DMS114 treated with DMSO at 0.1 percent for 48 hours (cell line): ENCODE data around the gene TNIP3.

Source experiments
- DNase-seq: peaks from one replicate; lab custom pipeline; 2025; ENCODE audit not compliant: unreplicated experiment; lab: John Stamatoyannopoulos, UW

The TNIP3 gene

DNA sequence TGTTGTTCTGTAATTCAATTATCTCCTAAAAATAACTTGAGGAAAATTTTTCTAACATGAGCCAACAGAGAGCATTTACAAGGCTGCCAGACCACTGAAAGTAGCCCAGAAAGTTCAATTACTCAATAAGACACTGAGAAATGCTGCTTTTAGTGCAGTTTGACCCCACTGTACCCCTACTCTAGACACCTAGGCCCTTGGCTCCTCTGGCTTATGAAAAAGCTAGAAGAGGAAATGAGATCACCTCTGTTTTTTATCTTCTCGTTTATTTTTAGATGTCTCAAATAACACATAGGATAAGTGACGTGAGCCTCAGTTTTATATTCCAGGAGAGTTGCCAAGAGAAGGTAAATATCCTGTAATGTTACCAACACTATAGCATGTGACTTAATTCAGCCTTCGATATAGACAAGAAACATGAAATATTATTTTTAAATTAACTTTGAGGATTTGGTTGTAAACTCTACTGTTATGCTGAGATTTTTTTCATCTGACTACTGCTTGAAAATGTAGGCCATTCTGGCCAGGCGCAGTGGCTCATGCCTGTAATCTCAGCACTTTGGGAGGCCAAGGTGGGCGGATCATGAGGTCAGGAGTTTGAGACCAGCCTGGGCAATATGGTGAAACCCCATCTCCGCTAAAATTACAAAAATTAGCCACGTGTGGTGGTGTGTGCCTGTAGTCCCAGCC is 24.4 kb downstream of the TNIP3 start:
- no peak for DNase-seq

DNA sequence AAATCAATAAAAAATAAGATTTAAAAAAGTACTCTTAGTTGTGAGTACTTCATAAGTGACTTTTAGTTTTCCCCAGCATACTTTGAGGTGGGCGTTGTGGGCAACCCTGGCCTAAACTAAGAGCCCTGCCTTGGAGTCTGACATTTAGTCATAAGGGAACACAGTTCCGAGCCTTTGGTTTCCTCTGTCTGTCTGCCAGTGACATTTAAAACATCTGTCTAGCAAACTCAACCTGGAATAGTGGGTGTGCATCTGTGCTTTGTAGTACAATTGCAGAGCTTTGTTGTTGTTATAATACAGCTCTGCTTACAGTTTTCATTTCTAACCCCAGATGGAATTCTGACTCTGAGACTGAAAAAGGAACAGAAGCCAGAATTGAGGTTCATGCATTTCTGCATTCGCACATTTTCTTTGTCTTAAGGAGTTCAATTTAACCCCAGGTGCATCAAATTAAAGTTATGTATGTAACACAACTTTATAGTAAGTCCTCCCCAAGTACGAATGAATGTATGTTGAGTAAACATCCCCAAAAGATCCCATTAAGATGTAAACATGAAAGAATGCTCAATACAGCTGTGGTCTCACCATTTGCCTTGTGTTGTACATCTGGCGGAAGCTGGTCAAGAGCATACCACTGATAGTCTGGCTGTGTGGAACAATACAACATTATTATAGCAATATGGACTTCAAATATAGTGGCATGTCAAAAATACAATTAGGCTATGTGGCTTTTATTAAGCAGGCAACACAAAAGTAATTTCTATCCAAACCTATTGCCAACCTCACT is 25.9 kb downstream of the TNIP3 start:
- DNase-seq: no peak

DNA sequence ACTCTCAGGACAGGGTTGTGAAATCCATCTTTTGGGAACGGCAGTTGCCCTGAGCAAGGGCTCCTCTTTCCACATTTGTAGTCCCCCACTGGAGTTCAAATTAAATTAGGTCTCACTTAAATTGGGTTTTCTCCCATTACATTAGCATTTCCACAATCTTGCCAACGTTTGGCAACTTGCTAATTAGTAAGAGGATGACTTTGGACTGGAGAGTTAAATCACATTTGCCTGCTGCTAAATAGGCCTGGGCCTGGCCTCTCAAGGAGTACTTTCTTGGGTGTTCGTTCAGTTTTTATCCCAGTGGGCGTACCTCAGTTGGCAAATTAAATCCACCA is 33.8 kb downstream of the TNIP3 start:
- DNase-seq: no peak

DNA sequence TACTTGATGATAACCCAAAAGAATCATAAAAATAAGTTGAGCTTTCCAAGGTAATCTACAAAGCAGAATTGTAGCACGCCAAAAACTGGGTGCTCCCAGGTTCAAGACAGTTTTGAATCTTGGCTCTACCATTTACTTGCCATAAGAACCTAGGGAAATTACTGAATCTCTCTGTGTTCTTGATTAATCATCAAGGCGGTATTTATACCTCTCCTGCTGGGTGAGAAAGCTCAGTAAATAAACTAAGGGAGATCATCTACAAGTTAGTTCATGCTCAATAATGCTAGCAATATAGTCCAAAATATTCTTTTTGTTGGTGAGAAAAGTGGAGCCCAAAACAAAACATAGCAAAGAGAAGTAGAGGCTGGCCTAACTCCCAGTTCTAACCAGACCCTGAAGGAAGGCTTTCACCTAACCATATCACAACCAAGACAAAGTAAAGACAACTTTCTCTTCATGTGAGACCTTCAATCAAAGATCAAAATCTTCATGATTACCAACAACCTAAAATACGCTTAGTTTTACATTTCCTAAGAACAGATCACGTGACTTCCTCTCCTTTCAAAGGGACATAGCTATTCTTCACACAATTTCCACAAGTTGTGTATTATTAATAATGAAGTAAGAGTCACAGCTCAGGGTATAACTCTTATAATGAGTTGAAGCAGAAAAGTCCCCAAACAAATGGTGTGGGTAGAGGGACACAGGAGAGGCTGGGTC is 34.4 kb downstream of the TNIP3 start:
- no peak for DNase-seq

DNA sequence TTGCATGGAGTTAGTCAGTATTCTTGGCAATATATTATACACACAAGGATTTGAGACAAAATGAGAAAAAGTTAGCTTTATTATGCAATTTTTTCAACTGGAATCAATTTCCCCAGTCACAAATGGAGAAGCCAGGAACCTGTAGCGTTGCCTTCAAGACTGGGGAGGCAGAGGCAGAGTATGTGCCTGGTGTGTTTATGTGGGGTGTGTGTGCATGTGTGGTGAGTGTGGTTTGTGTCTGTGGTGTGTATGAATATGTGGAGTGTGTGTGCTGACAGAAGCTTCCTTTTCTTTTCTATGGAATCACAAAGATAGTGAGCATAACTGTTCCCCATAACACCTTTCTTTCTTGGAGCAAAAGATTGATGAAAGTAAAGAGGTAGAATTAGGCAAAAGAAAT is 37.0 kb downstream of the TNIP3 start:
- no peak for DNase-seq

DNA sequence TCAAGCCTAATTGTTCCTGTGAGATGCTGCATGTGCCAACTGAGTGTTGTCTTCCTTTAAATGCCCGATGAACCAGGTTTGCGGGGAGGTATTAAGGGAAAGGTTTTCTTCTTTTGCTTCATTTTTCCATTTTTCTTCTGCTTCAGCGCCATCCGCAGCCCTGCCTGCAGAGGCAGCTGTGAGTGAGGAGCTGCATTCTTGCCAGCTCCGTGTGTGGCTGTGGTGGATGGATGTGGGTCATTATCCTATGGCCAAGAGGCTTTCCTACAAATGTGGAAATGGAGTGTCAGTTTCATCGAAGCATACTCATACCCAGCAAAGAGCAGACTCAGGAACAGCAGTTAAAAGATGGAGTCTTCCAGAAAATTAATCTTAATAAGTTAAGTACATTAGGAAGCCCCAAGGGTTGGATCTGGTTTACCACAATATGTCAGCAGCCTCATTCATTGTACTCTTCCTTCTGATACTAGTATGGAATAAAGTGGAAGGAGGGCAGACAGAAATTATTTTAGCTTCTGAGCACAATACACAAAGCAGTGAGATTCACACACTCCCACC is 37.6 kb downstream of the TNIP3 start:
- no peak for DNase-seq

DNA sequence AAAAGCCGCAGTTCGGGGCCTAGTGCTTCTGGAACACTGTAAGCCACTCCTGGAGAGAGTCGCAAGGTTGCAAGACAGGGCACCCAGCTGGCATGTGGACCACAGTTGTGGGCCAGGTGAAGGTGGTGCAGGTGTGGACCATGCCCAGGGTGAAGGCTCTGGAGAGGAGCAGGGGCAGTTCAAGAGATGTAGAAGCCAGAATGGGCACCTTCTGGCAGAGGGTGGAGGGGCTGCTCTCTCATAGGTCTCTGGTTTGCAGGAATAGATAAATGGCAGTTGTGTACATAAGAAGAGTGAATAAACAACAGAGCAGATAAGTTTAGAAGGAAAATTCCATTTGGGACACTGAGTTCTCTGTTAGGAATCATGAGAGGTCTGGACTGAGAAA is 38.6 kb downstream of the TNIP3 start:
- DNase-seq: no peak

DNA sequence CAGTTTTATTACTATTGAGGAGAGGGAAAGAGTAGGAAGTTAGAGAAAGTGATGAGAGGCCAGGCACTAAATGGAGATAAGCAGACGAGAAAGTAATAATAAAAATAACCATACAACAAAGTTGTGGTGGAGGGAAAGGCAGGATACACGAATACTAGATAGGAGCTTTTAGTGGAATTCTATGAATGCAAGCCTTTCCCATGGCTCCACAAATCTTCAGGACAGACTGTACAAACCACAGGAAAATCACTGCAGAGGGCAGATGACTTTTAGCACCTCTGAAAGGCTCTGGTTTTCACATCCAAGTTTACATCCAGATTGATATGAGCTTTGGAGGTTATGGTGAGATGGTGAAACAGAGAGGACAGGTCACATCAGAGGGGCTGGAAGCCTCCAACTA is 41.5 kb downstream of the TNIP3 start:
- no peak for DNase-seq

DNA sequence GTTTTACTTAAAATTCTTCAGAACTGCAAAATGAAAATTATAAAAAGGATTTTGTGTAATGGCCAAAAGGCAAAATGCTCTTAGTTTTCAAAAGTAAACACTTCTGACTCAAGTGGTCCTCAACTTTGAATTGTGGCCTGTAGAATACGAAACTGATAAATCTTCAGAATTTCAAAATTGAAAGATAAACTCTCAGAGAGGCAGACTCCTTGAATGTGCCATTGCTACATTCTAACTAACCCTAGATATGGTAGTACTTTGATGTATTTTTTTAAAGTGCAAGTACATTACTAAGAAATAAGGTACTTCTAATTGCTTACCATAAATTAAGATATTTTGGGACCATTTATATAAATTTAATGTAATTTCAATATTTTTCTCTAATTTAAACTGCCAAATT is 44.4 kb downstream of the TNIP3 start:
- no peak for DNase-seq

DNA sequence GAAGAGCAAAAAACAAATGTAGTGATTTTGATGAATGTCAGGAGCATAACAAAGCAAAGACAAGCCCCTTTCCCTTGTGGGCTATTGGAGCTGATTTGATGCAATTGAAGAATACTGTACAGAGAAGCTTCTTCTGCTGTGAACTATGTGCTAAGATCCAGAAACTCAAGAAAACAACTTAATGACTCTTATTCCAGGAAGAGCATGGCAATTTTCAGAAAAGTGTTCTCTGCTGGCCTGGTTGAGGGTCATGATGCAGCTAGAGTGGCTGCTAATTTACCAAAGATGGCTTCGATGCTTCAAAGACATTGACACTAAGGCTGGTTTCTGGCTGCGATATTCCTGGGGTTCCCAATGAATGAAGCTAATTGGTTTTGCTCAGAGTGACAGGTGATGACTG is 45.8 kb downstream of the TNIP3 start:
- no peak for DNase-seq

DNA sequence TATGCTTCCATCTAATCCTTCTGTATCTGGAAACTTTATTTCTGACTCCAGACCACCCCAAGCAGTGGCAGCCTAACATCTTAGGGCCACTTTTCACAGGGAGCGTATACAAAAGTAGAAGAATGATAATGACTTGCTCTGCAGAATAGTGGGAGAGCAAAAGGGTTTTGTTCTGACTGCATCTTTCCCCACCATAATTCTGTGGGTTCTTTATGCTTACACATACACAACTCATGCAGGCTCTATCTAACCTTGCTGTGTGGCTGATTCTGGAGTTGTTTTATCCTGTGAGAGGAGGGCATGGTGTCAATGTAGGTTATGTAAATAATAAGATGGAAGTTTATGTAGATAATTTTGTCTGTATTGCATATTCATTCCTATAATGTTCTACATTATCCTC is 49.4 kb downstream of the TNIP3 start:
- no peak for DNase-seq

DNA sequence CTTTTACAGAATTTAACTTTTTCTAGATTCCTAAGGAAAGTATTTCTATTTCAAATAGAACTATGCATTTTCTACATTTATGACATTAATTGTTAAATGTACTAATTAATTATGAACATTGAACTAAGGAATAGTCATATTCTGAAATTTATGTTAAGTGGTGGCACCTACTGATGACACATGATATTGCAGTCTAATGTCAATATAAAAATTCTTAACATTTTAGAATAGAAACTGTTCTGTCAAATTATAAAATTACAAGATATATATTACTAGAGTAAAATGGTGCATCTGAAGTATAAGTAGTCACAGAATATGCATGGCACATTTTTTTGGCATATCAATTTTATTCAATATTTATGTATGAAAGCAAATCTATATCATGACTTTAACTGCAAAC is 51.6 kb downstream of the TNIP3 start:
- no peak for DNase-seq

DNA sequence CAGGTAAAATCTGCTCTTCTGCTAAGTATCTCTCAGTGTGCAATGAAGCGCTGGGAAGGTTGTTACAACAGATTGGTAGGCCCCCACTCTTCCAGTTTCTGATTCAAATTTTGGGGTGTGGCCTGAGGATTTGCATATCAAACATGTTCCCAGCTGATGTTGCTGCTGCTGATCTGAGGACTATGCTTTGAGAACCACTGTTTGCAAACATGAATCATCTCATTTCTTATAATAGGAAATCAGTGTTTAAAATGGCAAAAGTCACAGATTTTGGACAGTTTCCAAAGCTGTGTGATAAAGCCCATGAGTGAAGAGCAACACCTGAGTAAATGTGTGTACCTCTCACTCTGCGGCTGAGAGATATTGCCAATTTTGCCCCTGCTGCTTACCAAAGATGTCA is 55.6 kb downstream of the TNIP3 start:
- DNase-seq: no peak

DNA sequence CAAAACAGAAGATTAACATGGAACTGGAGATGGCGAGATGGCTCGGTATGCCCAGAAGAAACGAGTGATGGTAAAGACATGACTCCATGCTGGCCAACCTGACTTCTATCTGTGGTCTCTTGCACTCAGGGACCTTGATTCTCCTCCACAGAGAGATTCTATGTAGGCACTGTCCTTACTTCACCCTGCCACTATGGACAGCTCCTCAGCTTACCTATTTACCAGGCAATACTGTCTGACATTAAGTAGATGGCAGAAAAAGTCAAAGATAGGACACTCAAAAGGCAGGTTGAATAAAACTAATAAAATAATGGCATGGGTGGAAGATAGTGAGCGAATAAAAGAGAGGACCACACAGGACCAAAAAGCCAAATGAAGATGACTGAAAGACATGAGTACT is 56.6 kb downstream of the TNIP3 start:
- no peak for DNase-seq

DNA sequence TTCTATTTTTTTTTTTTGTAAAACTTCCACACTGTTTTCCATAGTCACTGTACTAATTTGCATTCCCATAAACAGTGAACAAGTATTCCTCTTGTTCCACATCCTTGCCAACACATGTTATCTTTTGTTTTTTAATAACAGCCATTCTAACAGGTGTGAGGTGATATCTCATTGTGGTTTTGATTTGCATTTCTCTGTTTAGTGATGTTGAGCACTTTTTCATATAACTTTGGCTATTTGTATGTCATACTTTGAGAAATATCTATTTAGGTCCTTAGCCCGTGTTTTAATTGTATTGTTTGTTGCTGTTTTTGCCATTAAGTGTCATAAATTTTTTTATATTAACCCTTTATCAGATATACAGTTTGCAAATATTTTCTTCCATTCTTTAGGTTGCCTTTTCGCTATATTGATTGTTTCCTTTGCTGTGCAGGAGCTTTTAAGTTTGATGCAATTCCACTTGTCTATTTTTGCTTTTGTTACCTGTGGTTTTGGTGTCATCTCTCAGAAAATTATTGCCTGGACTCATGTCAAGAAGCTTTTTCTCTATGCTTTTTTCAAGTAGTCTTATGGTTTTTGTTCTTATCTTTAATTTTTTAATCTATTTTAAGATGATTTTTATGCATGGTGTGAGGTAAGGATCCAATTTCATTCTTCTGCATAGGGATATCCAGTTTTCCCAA is 63.9 kb downstream of the TNIP3 start:
- DNase-seq: no peak

DNA sequence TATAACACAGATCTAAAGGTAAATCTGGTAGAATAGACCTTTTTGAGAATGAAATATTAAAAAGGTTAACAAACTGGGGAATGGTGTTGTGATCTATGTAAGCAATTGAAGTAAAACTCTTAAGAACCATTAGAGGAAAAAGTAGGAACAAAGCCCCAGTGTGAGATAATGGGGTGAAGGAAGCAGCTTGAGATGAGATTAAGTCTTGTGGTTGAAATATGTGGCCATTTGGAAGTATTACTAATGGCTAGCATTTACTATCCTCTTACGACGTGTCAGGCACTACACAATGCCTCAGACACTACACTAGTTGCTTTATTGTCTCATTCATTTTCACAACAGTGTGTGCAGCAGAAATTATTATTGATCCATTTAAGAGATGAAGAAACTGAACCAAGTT is 65.9 kb downstream of the TNIP3 start:
- DNase-seq: no peak

DNA sequence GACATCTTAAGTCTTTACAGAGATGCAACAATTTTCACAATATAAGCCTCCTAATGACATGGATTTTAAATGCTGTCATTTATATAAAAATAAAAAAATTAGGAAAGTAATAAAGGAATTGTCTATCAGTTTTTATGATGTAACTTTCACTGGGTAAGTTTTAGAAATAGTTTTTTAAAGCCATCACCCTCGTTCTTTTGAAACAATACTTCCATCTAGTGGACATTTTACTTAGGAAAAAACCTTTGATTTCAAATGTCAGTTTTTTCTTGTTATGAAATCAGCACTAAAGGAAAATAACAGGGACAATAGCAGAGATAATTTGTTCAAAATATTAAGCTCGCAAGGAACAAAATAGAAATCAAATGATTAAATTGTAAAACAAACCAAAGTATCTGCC is 67.5 kb downstream of the TNIP3 start:
- DNase-seq: peak; percentile 37

DNA sequence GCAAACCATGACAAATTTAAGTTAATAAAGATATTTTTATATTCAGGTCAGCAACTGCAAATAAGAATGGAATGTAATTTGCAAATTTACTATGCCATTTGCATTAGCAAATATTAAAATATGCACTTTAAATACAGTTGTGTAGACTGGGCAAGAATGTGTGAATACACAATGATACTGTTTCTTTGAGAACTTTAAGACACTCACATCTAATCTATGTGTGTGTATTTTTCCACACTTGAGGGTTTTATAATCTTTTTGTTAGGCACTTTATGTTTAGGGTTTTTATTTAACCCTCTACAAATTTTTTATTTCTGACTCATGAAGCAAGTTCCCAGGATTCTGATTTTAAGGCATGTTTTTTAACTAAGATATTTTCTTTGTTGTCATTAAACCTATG is 67.9 kb downstream of the TNIP3 start:
- DNase-seq: no peak

DNA sequence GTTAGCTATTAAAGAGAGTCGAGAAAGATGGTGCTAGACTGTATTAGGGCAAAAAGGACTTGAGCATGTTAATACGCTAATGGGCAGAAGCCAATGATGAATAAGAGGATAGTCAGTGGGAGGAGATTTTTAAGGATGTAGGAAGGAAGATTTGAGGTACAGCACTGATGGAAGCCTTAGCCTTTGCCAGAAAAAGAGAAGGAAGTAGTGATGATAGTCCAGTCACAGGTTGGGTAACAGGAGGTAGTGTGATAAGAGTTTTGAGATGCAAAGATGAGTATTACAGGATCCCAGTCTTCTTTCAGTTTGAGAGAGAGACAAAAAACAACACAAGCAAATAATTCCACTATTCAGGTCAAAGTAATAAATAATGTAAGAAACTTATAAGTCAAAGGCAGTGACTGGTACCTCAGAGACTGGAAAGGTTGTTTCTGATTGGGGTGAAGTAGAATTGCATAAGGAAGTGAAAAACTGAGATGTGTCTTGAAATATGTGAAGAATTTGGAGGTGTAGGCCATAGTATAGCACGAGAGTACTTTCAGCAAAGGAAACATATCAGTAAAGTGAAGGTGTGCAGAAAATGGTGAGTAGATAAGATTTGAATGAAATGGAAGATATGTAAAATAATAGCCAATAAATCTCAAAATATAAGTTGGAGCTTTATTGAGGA is 69.7 kb downstream of the TNIP3 start:
- DNase-seq: no peak

DNA sequence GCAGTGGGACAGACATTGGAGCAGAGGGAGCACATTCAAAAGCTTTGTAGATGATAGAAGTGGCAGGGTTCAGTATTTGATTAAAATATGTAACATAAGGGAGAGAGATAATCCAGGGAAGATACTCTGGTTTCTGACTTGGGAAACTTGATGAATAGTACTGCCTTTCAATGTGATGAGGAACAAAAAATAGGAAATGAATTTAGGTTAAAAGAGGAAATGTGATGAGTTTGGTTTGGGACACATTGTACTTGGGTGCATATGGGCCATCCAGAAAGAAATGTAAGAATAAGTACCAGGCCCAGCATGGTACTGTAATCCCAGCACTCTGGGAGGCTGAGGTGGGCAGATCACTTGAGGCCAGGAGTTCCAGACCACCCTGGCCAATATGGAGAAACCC is 70.9 kb downstream of the TNIP3 start:
- DNase-seq: no peak

DNA sequence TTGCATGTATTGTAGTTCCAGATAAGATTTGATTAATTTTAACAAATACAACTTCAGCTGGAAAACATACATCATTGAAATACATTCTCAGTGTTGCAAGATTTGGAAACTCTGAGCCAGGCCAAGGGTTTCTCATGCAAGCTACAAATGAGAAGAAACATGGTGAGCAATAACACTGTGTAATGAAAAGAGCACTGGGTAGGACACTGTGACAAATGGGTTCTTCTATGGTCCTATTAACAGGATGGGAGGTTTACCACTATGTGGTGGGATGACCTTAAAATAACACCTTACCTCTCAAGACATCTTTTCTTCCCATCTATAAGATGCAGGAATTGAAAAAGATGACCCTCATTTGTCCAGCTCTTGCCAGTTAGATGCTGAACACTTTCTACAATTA is 72.2 kb downstream of the TNIP3 start:
- no peak for DNase-seq
